OCI-LY3 (cell line): Measurements from ENCODE around the gene NCCRP1.

Experiments used
- CTCF ChIP-seq: fragments of 200-600, 300-600 bp; sonication (generic); IDR thresholded peaks from 2 replicates; pipeline ENCODE4 v1.5.1; 2014; ENCODE audit warnings: antibody characterized with exemption, low read length, low read depth
- EZH2phosphoT487 ChIP-seq: fragments of 200-600 bp; shearing (Covaris generic); IDR thresholded peaks from 2 replicates; pipeline ENCODE4 v1.6.1; 2018; ENCODE audit warnings: antibody characterized with exemption, mixed run types, low read depth

- TF ChIP-seq CTCF (no peak), EZH2phosphoT487 (no peak)
Observed at GRCh38 chr19:39211731-39212374, 15.1 kb downstream of the NCCRP1 start.
